NCI-H748 treated with DMSO at 0.1 percent for 48 hours (cell line): ENCODE measurements around the gene RAB40C.

Experiments used
- DNase-seq: peaks from one replicate; lab custom pipeline; 2025; lab: John Stamatoyannopoulos, UW

RAB40C gene

GRCh38 chr16:559411-560203 is 30.3 kb upstream of the RAB40C start:
- no peak for DNase-seq

GRCh38 chr16:560204-560700 is 29.6 kb upstream of the RAB40C start, which contains the start of gene PRR35:
Gene PRR35, plus strand, starts transcription at chr16:560394. Its CDS starts 2,901 bp downstream, at chr16:563295.
- no peak for DNase-seq

GRCh38 chr16:560701-561412 is 29.0 kb upstream of the RAB40C start:
- no peak for DNase-seq

- DNase-seq: no peak
These were observed 28.5 kb upstream of the RAB40C start for GRCh38 chr16:561413-561794.

- no peak for DNase-seq
These were observed 27.6 kb upstream of the RAB40C start for GRCh38 chr16:561957-562938.

- DNase-seq: no peak
These were observed 26.7 kb upstream of the RAB40C start for GRCh38 chr16:563072-563644.

- no peak for DNase-seq
These were observed 25.0 kb upstream of the RAB40C start for GRCh38 chr16:564690-565418.

- no peak for DNase-seq
These were observed 24.2 kb upstream of the RAB40C start for GRCh38 chr16:565419-566330.

- DNase-seq: no peak
These were observed 23.1 kb upstream of the RAB40C start, which contains the start of gene NHLRC4 for GRCh38 chr16:566475-567372. Gene NHLRC4, plus strand, starts transcription at chr16:567005. Its CDS starts 1,043 bp downstream, at chr16:568048.

- DNase-seq: no peak
These were observed 22.3 kb upstream of the RAB40C start for GRCh38 chr16:567373-568256.

- no peak for DNase-seq
These were observed 21.2 kb upstream of the RAB40C start for GRCh38 chr16:568401-569258.

GRCh38 chr16:569445-570254 is 20.2 kb upstream of the RAB40C start, which contains the start of gene PIGQ:
Gene PIGQ, plus strand, starts transcription at chr16:569968. Its CDS starts 4,107 bp downstream, at chr16:574075.
- no peak for DNase-seq

GRCh38 chr16:572865-573650 is 16.8 kb upstream of the RAB40C start:
- DNase-seq: no peak

GRCh38 chr16:574021-574760 is 15.7 kb upstream of the RAB40C start:
- no peak for DNase-seq
